Cardiac septum (tissue), 1 donor: Measurements from ENCODE around the gene NFIA. TPM values are rescaled to one million over a fixed set of nuclear protein-coding genes. Genes with fewer than 3 reads are reported as not detected.

Experiments
- DNase-seq: peaks from one replicate; pipeline ENCODE4 v3.0.0-alpha.2; 2020; ENCODE audit warnings: low spot score
- intact Hi-C: fragments of 100-400 bp; cut with DNase I; formaldehyde crosslinking; loops from one replicate; pipeline ENCODE4 v1.14.0; 2022
- total RNA-seq: library from RNA; stranded (reverse); fragmentation: NEBNext Ultra II Directional; extraction: Animal tissue kit (Norgen Biotek cat#: 25700); gene quantifications from one replicate; pipeline ENCODE4 v1.2.1, GENCODE V29; 2021
- donor health status: DM: no; HTN: no; CAD: no.

Gene NFIA
- total RNA-seq, 1 donor from 2014 or later: 78.6 TPM

DNA sequence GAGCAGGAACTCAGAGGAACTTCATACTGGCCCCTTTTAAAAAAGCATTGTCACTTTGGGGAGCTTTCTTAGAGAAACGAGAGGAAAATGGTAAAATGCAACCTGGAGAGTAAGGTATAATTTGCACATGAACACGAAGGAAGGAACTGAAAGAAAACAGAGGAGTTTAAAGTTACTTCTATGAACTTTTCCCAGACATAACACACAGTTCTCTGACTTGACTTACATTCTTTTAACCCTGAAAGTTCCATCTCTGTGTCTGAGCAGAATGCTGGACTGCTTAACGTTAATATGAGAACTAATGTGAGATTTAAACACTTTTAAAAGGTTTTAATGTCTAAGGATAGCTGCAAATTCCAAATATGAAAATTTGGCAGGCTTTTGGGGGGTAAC lies 102.3 kb downstream of the NFIA start:
- no peak for DNase-seq
- intact Hi-C loops: loop anchor here (5.0 to 10.0 kb wide), 5 partner anchors 57 to 270 kb away; no protein-coding TSS in a partner anchor

DNA sequence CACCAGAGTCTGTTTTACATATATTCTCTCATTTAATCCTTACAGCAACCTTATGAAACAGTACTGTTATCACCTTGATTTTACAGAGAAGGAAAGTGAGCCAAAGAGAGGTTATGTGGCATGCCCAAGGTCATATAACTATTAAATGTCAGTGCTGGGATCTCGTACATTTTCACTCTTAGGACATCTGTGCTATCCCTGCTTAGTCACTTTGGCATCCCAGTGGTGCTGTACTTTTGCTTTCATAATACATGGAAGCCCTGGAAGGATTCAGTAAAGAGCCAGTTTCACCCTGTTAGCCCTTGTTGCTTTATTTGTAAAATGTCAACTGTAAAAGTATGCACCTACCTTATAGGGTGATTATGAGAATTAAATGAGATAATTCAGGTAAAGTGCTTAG lies 104.4 kb downstream of the NFIA start:
- no peak for DNase-seq
- intact Hi-C loops: loop anchor here (10.0 kb wide), 1 partner anchor 268 kb away; no protein-coding TSS in a partner anchor

DNA sequence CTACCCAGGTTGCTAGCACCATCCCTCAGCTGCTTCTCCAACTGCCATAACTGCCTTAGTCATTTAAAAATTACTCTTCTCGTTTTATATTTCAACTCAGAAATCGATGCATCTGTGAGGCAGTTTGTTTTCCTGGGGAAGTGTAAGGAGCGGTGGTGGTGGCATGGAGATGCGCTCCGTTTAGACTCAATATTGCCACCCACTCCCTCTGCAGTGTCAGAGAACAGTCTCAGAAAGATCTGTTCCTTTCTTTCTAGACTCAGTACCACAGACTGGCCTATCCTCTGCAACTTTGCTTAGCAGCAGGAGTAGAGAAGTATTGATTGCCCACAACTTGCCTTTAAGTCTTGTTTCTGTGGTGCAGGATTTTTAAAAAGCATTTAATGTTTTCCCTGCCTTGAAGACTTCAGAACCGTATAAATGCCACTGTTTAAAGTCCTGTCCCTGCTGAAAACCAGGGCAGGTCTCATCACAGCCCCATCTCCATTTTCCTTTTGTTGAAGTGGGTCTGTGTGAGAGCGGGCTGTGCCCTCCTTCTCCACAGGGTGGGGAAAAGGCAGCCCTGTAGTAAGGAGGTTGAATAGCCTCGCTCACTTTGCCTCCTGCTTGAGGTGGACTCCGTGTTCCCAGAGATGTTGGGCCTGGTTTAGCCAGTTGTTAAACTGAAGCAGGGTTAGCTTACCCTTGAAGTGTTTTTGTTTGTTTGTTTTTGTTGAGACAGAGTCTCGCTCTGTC lies 105.2 kb downstream of the NFIA start:
- no peak for DNase-seq
- intact Hi-C loops: loop anchor here (10.0 kb wide), 1 partner anchor 267 kb away; no protein-coding TSS in a partner anchor

DNA sequence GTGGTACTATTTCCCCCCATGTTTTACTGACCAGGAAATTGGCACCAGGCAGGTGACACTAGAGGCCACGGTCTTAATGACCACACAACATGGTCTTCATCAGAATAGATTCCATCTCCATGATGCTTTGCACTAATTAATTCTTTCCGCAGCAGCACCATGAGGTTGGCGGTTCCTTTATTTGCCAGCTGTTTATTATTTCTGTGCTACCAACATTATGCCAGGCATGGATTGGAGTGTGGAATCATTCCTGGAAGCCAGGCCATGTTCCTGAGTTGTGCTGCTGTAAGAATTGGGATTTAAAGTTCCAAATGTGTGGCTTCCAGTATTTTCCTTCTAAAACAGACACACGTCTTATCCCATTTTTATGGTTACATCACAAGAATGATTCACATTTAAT lies 107.8 kb downstream of the NFIA start:
- DNase-seq: no peak
- intact Hi-C loops: no loop called here

DNA sequence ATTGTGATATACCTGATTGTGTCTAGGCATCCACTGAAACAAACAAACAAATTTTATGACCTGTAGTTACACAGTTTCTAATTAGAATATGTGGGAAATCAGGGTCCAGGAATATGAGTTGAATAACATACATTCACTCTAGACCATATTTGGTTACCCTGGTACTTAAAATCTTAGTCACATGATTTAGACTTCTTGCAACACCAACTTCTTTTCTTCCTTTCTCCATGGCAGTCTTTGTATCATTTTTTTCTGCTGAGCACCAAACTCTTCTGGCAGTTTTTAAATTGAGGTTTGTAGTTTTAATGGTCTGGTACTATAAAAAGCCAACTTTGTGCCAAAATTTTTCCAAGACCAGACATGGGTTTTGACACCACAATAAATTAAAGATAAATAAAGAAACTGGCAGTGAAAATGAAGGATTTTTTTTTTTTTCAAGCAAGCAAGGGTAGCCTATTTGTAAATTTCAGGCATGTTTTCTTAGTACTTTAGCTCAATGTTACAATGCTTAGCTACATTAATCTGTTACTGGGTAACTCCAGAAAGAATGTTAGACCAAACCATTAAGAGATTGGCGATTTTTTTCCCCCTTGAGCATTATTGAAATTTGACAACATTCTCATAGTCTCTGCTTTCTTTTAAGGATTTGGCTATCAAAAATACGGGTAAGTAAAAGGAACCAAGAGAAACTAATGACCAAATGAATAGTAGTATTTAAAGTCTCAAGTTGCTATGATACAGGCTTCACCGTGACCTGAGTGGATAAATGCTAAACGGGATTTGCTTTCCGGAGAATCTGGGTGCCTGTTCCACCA lies 108.5 kb downstream of the NFIA start:
- DNase-seq: no peak
- intact Hi-C loops: no loop called here

DNA sequence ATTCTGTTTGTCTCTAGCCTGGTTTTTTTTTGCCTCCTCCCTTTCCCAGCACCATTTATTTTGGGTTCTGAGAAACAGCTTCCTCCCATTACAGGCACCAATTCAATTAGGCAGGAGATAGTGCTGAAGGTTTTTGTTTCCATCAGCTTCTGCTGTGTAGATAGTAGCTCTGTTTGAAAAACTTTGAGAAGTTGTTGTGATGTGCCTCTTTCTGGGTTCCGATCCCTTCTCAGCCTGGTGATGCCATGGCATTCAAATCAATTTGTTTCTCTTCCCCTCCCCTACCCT lies 109.0 kb downstream of the NFIA start:
- intact Hi-C loops: no loop called here
- no peak for DNase-seq

DNA sequence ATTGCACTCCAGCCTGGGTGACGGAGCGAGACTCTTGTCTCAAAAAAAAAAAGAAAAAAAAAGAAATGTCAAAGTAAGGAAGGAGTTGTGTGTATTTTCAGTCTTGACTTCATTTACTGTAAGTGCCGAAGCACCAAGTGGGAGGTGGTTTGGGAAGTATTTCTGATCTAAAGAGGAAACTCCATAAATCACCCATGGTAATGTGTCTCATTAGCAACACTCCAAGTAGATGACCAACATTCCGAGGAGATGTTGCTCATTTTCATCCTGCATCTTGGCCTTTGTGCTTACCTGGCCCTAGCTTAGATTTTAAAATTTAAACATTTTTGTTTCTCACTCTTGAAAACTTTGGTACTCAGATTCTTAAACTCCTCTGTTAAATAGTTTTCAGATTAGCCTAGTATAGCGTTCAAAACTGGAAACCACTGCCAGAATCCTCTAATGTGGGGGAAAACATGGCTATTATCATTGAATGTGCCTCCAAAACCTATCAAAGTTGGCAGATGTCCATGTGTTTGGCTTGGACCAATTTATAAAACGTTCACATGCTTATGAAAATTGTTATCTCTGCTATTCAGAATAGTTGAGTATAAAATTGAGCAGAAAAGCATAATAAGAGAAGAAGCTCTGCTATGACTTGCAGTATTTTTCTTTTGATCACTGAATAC lies 110.4 kb downstream of the NFIA start:
- DNase-seq: no peak
- intact Hi-C loops: no loop called here

DNA sequence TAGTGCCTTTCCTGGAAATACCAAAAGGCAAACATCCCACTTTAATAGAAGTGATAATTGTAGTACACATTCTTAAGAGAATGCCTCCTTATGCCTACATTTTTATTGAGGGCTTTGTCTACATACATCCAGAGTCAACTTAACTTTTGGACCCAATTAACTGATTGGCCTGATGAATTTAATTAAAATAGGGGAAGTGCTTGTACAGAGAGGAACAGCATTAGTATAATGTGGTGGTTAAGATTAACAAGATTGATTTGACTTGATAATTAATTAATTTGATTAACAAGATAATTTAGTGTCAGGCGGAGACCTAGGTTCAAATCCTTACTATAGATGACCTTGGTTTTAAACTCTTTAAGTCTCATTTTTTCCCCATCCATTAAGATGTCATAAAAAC lies 111.4 kb downstream of the NFIA start:
- intact Hi-C loops: no loop called here
- no peak for DNase-seq

DNA sequence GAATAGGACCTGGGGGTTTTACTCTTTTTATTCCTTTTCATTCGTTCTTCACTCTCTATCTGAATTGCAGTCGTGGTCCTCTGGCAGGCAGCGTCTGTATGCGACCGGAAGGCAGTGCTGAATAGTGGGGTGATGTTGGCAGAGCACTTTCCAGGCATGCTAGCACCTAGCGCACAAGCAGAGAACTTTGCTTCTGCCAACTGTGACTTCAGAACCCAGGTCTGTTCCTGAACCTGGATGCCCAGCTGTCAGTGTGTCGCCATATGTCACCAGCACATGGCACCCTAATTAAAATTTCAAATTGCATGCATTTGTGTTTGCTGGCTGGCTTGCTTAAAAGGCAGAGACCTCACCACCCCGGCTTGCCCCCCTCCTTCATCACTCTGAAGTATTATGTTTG lies 116.2 kb downstream of the NFIA start:
- DNase-seq: no peak
- intact Hi-C loops: no loop called here

DNA sequence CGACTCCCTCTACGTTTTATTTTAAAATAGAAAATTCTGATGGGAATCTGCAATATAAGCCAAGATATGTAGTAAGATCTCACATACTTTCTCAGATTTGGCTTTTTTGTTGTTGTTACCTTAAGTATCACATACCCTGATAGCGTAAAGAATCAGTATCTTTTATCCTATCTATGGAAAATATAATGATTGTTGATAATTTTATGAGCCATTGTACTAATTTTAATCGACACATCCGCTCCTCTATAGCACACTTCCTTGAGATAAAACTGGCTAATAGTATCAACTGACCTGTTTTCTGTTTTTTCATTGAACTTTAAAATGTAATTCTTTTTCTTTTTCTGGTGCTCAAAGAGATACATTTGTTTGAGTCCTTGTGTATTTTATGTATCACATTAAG lies 118.7 kb downstream of the NFIA start:
- intact Hi-C loops: no loop called here
- no peak for DNase-seq

DNA sequence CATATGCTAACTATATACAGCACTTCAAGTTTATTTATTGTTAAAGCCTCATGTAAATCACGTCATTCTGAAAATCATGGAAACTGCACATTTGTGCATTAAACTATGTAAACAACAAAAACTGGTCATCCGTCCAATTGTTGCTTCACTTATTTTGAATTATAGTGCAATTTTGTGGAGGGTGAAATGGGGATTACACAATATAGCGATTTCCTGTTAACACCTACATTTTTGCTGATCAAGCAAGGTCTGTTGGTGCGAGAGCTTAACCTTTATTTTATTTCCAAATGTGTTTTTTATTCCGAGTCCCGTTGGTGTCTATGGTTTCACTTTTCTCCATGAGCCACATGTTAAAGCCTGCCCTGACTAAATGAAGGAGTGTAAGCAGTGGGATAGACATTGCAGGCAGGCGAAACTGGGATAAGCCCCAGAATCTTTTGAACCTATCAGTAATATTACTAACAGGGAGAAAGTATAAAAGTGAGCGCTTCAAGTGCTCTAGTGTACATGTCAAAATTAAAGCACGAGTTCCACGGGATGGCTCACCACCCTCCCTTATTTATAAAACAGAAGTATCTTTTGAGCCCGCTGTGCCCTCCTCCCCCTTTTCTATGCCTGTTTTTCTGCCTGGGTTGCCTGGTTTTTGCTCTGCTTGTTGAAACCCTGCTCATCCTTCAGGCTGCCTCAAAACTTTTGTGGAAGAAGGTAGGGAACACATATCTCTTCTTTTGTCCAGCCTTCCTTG lies 120.7 kb downstream of the NFIA start:
- intact Hi-C loops: no loop called here
- no peak for DNase-seq

DNA sequence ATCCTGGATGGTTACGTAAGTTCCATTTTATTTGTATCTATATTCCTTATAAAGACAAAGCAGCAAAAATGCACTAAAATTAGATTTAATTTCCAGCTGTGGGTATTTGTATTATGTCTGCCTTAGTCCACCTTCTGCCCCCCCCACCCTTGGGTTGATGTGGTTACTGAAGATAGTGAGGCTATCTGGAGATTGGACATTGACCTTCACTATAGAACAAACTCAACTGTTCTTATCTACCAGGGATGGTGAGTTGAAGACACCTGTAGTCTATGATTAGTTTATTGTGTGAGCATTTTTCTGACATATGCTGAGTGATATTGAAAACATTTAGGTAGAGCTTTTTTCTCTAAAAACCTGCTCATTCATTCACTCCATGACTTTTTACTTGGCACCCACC lies 122.2 kb downstream of the NFIA start:
- intact Hi-C loops: no loop called here

DNA sequence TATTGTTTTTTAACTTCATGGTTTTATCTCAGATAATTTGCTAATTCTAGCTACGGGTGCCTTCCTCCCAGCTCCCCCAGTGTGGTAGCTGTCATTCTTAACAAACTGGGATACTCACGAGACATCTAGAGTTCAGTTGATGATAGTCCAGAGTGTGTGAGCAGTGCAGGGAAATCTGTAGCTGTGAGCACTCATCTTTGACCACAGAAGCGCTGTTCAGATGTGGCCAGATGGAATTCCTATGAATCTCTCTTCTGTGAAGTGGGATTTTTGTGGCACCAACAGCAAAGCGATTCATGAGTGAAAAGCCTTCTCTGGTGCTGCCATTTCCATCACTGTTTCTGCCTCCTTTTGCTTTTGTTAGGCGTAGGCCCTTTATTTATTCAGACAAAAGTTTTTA lies 125.1 kb downstream of the NFIA start:
- DNase-seq: no peak
- intact Hi-C loops: no loop called here

More for the DNA sequence above, 122.2 kb downstream of the NFIA start:
- no peak for DNase-seq

DNA sequence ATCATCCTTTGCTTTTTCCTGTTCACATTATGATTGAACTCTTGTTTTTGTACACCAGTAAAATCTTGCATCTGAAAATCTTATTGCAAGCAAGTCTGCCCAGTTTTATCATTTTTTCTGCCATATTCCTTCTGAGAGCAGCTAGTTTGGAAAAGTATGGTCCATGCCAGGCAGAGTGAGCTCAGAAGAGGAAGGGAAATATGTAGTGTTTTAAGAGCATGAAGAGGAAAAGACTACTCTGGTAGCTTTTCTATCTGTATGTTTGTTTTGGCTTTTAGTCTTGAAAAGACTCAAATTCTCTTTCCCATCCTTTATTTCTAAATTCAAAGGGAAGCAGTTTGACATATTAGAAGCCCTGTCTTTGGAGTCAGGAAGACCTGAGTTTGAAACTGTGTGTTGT lies 125.8 kb downstream of the NFIA start:
- intact Hi-C loops: no loop called here
- DNase-seq: no peak

DNA sequence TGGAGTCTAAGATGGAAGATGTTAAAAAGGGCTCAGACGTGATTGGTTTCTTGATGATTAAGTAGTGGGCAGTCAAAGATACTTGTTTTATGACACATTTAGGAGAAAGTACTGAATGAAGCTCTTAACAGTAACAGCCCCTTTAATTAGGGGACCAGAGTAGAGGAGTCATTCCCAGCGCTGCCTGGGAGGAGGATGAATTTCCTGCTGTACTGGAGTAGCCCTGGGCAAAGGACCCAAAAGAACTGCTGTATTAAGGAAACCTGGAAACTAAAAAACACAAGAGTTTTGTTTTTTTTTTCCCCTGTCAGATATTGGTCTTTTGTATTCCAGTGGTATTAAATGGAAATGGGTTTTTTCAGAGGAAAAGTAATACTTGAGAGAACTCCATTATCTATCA lies 126.5 kb downstream of the NFIA start:
- intact Hi-C loops: no loop called here
- DNase-seq: no peak

DNA sequence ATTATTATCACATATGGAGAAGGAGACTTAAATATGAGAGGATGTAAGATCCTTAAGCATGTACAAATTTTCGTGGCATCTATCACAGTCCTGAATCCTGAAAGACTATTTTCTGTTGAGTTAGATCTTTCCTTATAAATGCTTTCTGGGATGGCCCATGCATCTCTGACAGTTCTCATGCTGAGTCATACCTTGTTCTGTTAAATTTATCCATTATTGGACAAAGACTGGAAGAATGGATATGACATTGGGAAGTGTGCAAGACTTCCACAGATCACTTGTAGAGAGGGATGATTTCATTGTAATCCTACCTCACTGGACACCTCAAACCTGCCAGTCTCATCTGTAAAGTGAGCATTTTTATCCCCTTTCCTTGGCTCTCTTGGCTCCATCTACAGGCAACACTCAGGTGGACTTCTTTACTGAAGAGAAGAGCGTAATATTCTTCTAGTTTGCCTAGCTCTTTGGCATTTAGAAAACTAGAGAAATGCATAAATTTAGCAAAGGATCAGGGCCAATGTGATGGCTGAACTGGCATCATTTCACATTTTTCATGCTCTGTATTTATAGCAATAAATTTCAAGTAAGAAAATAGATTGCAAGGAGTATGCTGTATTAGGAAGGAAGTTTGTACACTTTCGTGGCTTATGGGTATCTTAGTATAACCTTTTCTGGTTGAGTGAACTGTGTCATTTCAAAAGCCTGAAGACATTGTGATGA lies 128.2 kb downstream of the NFIA start:
- DNase-seq: no peak
- intact Hi-C loops: no loop called here

DNA sequence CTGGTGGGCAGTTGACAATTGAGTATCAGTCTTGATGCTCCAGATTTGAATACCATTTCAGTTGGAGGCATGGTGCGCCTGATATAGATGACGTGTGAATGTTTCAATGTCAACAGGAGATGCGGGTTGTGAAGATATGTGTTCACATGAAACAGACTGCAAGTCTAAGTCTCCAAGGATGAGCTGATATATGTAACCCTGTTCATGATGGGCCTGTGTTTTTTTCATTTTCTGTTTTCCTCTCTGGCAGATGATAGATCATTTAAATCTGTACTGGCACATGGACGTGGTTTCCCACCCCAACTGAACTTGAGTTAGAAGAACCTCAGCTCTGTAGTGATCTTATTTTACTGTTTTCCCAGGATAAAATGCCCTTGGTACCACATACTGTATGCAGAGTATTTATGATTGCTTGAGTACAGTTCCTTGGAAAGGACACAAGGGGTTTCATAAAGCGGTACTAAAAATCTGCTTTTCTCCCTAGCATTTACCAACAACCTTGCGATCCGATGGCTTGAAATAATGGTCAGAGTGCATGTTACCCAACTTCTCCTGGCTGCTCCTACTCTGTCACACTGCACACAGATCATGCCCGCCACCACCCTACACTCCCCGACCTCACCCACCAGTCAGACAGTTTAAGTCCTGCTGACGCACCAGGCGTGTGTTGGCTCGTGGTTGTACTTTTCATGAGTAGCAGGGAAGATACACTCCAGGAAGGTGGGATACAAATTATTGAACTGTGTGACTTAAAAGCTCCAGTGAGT lies 131.1 kb downstream of the NFIA start:
- DNase-seq: no peak
- intact Hi-C loops: no loop called here

DNA sequence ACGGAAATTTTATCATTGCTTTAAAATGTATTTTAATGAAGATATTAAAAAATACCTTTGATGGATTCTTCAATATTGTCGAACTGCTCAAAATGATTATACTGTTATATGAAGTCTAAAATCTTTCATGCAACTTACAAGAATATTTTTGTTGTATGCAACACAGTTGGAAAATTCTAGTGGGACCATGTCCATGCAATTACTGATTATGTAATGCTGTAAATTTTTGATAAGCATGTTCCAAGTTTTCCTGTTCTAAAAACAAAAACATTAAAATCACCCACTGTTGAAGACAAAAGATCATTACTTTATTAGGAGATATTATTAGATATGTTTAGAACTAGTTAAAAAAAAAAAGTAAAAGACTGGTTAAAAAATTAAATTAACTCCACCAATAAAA lies 132.8 kb downstream of the NFIA start:
- DNase-seq: no peak
- intact Hi-C loops: no loop called here
